NT2/D1 (cell line): ENCODE measurements around the gene PHF2.

Source experiments
- SUZ12 ChIP-seq: IDR thresholded peaks from 2 replicates; pipeline ENCODE4 v1.6.1; 2011; ENCODE audit not compliant: insufficient read length, insufficient read depth; ENCODE audit errors: extremely low read depth
- YY1 ChIP-seq: IDR thresholded peaks from 2 replicates; pipeline ENCODE4 v1.6.1; 2011; ENCODE audit not compliant: insufficient read length, insufficient read depth
- ZNF274 ChIP-seq: IDR thresholded peaks from 2 replicates; pipeline ENCODE4 v1.6.1; 2011; ENCODE audit warnings: mild to moderate bottlenecking, low read depth, low read length

- no peak for TF ChIP-seq YY1
- no peak for TF ChIP-seq SUZ12
- no peak for TF ChIP-seq ZNF274
Observed at GRCh38 chr9:93667627-93668026, 91.2 kb downstream of the PHF2 start.
